ENCODE results near the gene KAT2B. TPM values are rescaled to one million over a fixed set of nuclear protein-coding genes. Genes with fewer than 3 reads are reported as not detected.

The KAT2B gene
- total RNA-seq, 2 experiments from 2014 or later: 9.4 to 11.5 TPM

DNA sequence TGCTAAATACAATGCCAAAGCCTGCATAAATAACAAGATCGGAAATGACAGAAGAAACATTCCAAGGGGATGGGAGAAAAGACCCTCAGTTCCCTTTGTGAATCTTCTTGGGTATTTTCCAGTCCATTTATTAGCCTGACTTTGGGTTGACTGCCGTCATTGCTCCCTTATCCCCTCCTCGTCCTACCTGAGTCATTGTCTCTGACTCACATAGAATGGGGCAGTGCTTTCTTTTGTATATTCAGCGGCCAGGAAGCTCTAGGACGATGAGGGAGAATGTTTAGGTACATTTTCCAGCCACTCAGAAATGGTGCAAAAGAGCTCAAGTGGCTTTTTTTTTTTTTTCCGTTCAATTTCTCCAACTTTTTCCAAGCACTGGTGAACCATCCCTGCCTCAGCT, 71.6 kb downstream of the KAT2B start:
- no peak overlapping the region for H3K4me3 Mint-ChIP-seq
- no peak for DNase-seq
- H3K36me3 Mint-ChIP-seq (ENCODE audit: low read depth): peaks cover 17% of the 10 kb centered on the region
- intact Hi-C loops (cut with micrococcal nuclease): no loop called here
- H3K27ac Mint-ChIP-seq: no peak overlapping the region
- no peaks in the 10 kb centered on the region for H3K9me3 Mint-ChIP-seq
- CTCF ChIA-PET: no interaction called here
- no peaks in the 10 kb centered on the region for H3K27me3 Mint-ChIP-seq (ENCODE audit: low read depth)
- H3K4me1 Mint-ChIP-seq (ENCODE audit: low read depth): no peaks in the 10 kb centered on the region

- no peak for DNase-seq
- H3K27ac Mint-ChIP-seq: no peak overlapping the region
- intact Hi-C loops (cut with micrococcal nuclease): no loop called here
- H3K4me1 Mint-ChIP-seq (ENCODE audit: low read depth): no peaks in the 10 kb centered on the region
- no peak overlapping the region for H3K4me3 Mint-ChIP-seq
- CTCF ChIA-PET: interaction anchor here (0.6 kb wide), 1 partner anchor 72 kb away, joined by 3 read pairs; no protein-coding TSS in a partner anchor
- H3K9me3 Mint-ChIP-seq: no peaks in the 10 kb centered on the region
- no peaks in the 10 kb centered on the region for H3K27me3 Mint-ChIP-seq (ENCODE audit: low read depth)
- peaks cover 27% of the 10 kb centered on the region for H3K36me3 Mint-ChIP-seq (ENCODE audit: low read depth)
Observed at GRCh38 chr3:20121088-20121487, 80.8 kb downstream of the KAT2B start.

GRCh38 chr3:20123131-20123652, 82.9 kb downstream of the KAT2B start:
- H3K36me3 Mint-ChIP-seq (ENCODE audit: low read depth): peaks cover 31% of the 10 kb centered on the region
- intact Hi-C loops (cut with micrococcal nuclease): no loop called here
- H3K27me3 Mint-ChIP-seq (ENCODE audit: low read depth): no peaks in the 10 kb centered on the region
- H3K4me1 Mint-ChIP-seq (ENCODE audit: low read depth): no peaks in the 10 kb centered on the region
- H3K4me3 Mint-ChIP-seq: no peak overlapping the region
- no peak overlapping the region for H3K27ac Mint-ChIP-seq
- H3K9me3 Mint-ChIP-seq: no peaks in the 10 kb centered on the region
- CTCF ChIA-PET: no interaction called here
- no peak for DNase-seq

DNA sequence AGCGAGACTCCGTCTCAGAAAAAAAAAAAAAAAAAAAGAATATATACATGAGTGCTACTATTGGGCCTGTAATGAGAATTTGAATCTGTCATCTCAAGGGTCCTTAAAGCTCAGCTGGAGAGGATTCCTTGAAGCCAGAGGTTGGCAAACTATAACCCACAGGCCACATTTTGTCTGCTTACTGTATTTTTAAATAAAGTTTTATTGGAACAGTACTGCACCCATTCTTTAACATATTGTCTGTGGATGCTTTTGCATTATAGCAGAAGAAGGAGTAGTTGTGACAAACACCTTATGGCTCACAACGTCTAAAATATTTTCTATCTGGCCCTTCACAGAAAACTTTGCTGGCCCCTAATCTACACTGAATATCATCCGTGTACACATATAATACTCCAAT, 85.0 kb downstream of the KAT2B start:
- Mint-ChIP-seq H3K4me1 (ENCODE audit: low read depth) (no peaks in the 10 kb centered on the region), H3K27me3 (ENCODE audit: low read depth) (no peaks in the 10 kb centered on the region), H3K9me3 (no peaks in the 10 kb centered on the region), H3K27ac (no peak overlapping the region), H3K36me3 (ENCODE audit: low read depth) (peaks cover 29% of the 10 kb centered on the region), H3K4me3 (no peak overlapping the region)
- intact Hi-C loops (cut with micrococcal nuclease): no loop called here
- CTCF ChIA-PET: interaction anchor here (0.7 kb wide), 1 partner anchor 20 kb away, joined by 5 read pairs; no protein-coding TSS in a partner anchor
- no peak for DNase-seq

GRCh38 chr3:20125897-20126296, 85.7 kb downstream of the KAT2B start:
- H3K36me3 Mint-ChIP-seq (ENCODE audit: low read depth): peaks cover 31% of the 10 kb centered on the region
- DNase-seq: no peak
- intact Hi-C loops (cut with micrococcal nuclease): no loop called here
- CTCF ChIA-PET: no interaction called here
- no peaks in the 10 kb centered on the region for H3K27me3 Mint-ChIP-seq (ENCODE audit: low read depth)
- H3K9me3 Mint-ChIP-seq: no peaks in the 10 kb centered on the region
- no peaks in the 10 kb centered on the region for H3K4me1 Mint-ChIP-seq (ENCODE audit: low read depth)
- no peak overlapping the region for H3K27ac Mint-ChIP-seq
- H3K4me3 Mint-ChIP-seq: no peak overlapping the region

- Mint-ChIP-seq H3K27me3 (ENCODE audit: low read depth) (no peaks in the 10 kb centered on the region), H3K4me3 (no peak overlapping the region), H3K36me3 (ENCODE audit: low read depth) (peaks cover 23% of the 10 kb centered on the region), H3K27ac (no peak overlapping the region), H3K9me3 (no peaks in the 10 kb centered on the region), H3K4me1 (ENCODE audit: low read depth) (no peaks in the 10 kb centered on the region)
- CTCF ChIA-PET: no interaction called here
- intact Hi-C loops (cut with micrococcal nuclease): no loop called here
- no peak for DNase-seq
Observed at GRCh38 chr3:20128358-20128757, 88.1 kb downstream of the KAT2B start.

DNA sequence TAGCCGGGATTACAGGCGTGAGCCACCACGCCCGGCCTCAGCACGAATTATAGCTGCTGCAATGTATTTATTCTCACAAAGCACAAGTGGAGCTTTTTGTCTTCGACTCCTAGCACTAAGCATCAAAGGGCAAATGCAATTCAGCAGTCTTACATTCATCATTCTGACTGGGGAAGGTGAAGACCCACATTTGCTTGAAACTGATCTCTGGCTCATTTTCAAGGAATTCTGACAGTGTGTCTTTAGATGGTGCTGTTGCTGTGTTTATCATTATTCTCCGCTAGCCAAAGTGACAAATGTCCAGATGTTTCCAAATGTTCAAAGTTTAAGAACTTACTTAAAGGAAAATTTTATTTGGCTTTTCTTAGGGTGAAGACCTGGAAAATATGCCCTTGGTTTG, 89.9 kb downstream of the KAT2B start:
- no peaks in the 10 kb centered on the region for H3K4me1 Mint-ChIP-seq (ENCODE audit: low read depth)
- CTCF ChIA-PET: interaction anchor here (0.7 kb wide), 1 partner anchor 57 kb away, joined by 3 read pairs; no protein-coding TSS in a partner anchor
- H3K36me3 Mint-ChIP-seq (ENCODE audit: low read depth): peaks cover 18% of the 10 kb centered on the region
- DNase-seq: no peak
- no peak overlapping the region for H3K4me3 Mint-ChIP-seq
- no peak overlapping the region for H3K27ac Mint-ChIP-seq
- no peaks in the 10 kb centered on the region for H3K27me3 Mint-ChIP-seq (ENCODE audit: low read depth)
- H3K9me3 Mint-ChIP-seq: no peaks in the 10 kb centered on the region
- intact Hi-C loops (cut with micrococcal nuclease): no loop called here

DNA sequence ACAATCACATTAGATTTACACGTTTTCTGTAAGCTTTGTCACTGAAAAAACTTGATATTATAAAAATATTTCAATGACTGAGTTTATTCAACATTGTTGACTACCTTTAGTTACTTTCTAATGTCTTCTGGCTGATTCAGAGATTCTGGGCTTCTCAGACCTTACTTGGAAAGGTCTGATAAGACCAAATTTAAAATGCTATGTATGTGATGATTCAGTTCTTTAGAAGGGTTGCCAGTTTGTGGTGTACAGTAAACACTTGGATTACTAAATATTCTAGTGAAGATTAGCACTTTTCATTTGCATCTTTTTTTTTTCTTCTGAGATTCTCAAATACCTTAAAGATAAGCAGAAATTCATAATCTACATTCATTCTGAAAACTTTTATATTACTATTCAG, 96.0 kb downstream of the KAT2B start:
- CTCF ChIA-PET: no interaction called here
- Mint-ChIP-seq H3K9me3 (no peaks in the 10 kb centered on the region), H3K27me3 (ENCODE audit: low read depth) (no peaks in the 10 kb centered on the region), H3K27ac (no peak overlapping the region), H3K4me3 (no peak overlapping the region), H3K4me1 (ENCODE audit: low read depth) (no peaks in the 10 kb centered on the region), H3K36me3 (ENCODE audit: low read depth) (peaks cover 15% of the 10 kb centered on the region)
- intact Hi-C loops (cut with micrococcal nuclease): no loop called here
- no peak for DNase-seq

DNA sequence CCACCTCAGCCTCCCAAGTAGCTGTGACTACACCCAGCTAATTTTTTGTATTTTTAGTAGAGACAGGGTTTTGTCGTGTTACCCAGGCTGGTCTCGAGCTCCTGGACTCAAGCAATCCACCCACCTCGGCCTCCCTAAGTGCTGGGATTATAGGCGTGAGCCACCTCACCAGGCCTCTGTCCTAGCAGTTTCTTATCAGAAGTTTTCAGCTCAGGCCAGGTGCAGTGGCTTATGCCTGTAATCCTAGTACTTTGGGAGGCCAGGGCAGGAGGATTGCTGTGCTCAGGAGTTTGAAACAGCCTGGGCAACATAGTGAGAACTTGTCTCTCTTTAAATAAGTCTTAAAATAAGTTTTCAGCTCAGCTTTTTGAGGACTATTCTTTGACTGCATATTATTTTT, 97.4 kb downstream of the KAT2B start:
- Mint-ChIP-seq H3K9me3 (no peaks in the 10 kb centered on the region), H3K27me3 (ENCODE audit: low read depth) (no peaks in the 10 kb centered on the region), H3K4me3 (no peak overlapping the region), H3K27ac (no peak overlapping the region), H3K36me3 (ENCODE audit: low read depth) (peaks cover 26% of the 10 kb centered on the region), H3K4me1 (ENCODE audit: low read depth) (no peaks in the 10 kb centered on the region)
- CTCF ChIA-PET: no interaction called here
- intact Hi-C loops (cut with micrococcal nuclease): no loop called here
- no peak for DNase-seq

DNA sequence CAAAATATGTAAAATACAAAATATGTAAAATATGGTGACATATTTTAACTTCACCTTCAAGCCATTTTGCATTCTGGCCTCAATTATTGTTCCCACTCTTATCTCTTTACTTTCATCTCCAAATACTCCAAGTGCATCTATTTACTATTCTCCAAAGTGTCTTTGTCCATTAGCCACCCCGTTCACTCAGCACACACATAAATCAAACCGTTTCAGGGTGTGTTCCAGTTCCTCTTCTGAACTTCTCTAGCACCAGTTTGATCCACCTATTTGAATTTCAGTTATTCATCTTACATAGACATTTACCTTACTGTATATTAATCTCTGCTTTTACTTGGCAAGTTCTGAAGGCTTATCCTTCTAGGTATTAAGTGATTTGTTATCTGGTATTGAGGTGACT, 100.6 kb downstream of the KAT2B start:
- H3K4me1 Mint-ChIP-seq (ENCODE audit: low read depth): no peaks in the 10 kb centered on the region
- no peak overlapping the region for H3K4me3 Mint-ChIP-seq
- intact Hi-C loops (cut with micrococcal nuclease): no loop called here
- peaks cover 2% of the 10 kb centered on the region for H3K9me3 Mint-ChIP-seq
- no peak overlapping the region for H3K27ac Mint-ChIP-seq
- H3K36me3 Mint-ChIP-seq (ENCODE audit: low read depth): peaks cover 36% of the 10 kb centered on the region
- no peaks in the 10 kb centered on the region for H3K27me3 Mint-ChIP-seq (ENCODE audit: low read depth)
- CTCF ChIA-PET: no interaction called here
- DNase-seq: no peak

DNA sequence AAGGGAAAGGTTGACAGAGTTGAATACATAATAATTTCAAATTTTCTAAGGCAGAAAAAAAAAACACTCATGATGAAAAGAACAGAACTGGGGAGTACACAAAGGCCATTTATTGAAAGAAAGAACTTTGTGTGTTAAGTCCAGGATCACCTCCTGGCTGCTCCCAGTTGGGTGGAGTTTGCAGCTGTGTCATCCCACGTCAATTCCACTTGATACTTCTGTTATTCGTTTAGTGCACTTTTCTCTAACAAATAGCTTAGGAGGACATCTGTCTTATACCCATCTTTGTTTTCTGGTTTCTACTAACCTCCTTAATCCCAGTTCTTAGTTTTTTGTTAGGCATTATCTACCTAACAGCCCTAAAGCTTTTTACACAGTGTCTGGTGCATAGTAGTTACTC, 101.1 kb downstream of the KAT2B start:
- Mint-ChIP-seq H3K36me3 (ENCODE audit: low read depth) (peaks cover 36% of the 10 kb centered on the region), H3K4me3 (no peak overlapping the region), H3K27ac (no peak overlapping the region)

DNA sequence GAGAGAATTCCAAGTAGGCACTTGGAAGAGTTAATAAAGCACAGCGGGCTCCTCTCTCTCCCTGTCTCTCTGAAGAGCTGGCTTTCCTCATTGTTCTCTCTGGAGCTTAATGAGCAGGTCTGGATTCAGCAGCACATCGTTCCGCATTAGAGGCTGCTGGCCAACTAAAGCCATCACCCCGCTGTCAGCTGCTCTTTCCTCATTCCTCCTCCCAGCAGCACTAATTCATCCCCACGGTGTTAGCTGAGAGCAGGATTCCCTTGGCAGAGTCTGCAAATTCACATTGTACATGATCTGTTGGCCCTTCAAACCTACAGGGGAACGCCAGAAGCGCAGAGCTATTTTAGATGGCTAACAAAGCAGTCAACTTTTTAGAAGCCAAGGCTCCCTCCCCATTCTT, 101.6 kb downstream of the KAT2B start:
- CTCF ChIA-PET: interaction anchor here (0.6 kb wide), 1 partner anchor 142 kb away, joined by 3 read pairs; no protein-coding TSS in a partner anchor
- no peak for DNase-seq
- H3K36me3 Mint-ChIP-seq (ENCODE audit: low read depth): peaks cover 36% of the 10 kb centered on the region

More for the DNA sequence above, 101.1 kb downstream of the KAT2B start:
- Mint-ChIP-seq H3K9me3 (peaks cover 2% of the 10 kb centered on the region), H3K27me3 (ENCODE audit: low read depth) (no peaks in the 10 kb centered on the region), H3K4me1 (ENCODE audit: low read depth) (no peaks in the 10 kb centered on the region)
- intact Hi-C loops (cut with micrococcal nuclease): no loop called here
- CTCF ChIA-PET: interaction anchor here (0.6 kb wide), 1 partner anchor 142 kb away, joined by 3 read pairs; no protein-coding TSS in a partner anchor
- no peak for DNase-seq

GRCh38 chr3:20142517-20142916, 102.3 kb downstream of the KAT2B start:
- Mint-ChIP-seq H3K27ac (no peak overlapping the region), H3K9me3 (peaks cover 2% of the 10 kb centered on the region), H3K27me3 (ENCODE audit: low read depth) (no peaks in the 10 kb centered on the region), H3K4me3 (no peak overlapping the region), H3K36me3 (ENCODE audit: low read depth) (peaks cover 36% of the 10 kb centered on the region), H3K4me1 (ENCODE audit: low read depth) (no peaks in the 10 kb centered on the region)
- intact Hi-C loops (cut with micrococcal nuclease): no loop called here
- DNase-seq: no peak
- CTCF ChIA-PET: no interaction called here

More for the DNA sequence above, 101.6 kb downstream of the KAT2B start:
- no peaks in the 10 kb centered on the region for H3K4me1 Mint-ChIP-seq (ENCODE audit: low read depth)
- H3K4me3 Mint-ChIP-seq: no peak overlapping the region
- intact Hi-C loops (cut with micrococcal nuclease): no loop called here
- no peak overlapping the region for H3K27ac Mint-ChIP-seq
- H3K27me3 Mint-ChIP-seq (ENCODE audit: low read depth): no peaks in the 10 kb centered on the region
- peaks cover 2% of the 10 kb centered on the region for H3K9me3 Mint-ChIP-seq
